ENCODE measurements around the gene GREB1.

Gene GREB1

DNA sequence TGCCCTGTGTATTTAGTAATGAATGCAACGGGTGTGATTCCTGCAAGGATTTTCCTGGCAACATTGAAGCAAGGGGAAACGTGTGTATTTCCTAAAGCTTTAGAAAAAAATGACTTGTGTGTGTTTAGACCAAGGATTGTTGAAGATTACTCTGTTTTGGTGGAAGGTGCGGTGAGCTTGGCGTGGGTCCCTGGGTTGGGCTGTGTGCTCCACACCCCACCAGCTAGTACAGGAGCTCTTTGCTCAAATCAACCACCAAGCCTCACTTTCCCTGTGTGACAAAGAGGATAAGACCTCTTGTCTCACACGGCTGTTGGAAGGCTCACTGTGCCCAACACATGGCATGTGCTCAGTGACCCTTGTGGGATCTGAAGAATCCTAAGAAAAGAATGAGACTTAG, 21.4 kb upstream of the GREB1 start:
- no peak for DNase-seq (ENCODE audit: low read depth in 2 of 2)

DNA sequence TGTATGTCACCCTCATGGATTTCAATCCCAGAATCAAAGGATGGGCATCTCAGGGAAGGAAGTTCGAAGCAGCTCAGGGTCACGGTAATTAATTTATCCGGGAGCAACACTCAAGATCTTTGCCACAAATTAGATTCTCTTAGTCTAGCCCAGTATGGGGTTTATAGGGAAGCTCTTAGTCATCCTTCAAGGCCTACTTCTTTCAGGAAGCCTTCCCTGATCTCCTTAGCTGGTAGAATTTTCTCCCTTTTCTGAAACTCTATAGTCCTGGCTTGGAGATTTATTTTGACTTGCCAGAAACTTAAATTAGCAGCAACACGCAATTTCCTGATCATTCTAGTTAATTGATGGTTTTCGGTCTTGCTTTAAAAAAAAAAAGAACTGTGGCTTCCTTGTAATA, 20.5 kb upstream of the GREB1 start:
- DNase-seq (ENCODE audit: low read depth in 2 of 2), result no peak

DNA sequence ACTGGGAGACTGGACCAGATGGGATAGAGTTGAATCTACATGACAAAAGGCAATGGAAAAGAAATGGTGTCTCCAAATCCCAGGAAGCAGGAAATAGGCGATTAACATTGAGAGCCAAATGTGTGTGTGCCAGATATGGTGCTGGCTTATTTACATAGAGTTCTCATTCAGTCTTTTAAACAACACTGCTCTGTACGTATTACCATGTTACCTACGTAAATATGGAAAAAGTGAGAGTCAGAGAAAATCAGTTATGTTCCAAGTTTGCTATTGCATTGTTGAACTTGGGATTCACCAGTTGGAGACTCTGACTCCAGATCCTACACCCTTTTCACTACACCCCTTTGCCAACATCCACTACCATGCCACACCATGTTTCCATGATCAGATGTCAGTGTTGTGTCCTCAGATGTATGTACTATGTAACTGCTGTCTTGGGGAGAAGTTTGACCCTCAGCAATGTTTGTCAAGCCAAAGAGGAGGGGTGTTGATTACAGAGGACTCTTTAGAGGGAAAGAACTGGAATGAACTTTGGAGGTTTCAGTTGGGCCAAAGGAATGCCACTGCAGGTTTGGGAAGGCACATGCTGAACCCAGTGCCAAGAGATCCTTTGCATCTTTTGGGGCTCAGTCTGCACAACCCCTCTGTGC, 19.6 kb upstream of the GREB1 start:
- no peak for DNase-seq (ENCODE audit: low read depth in 2 of 2)

DNA sequence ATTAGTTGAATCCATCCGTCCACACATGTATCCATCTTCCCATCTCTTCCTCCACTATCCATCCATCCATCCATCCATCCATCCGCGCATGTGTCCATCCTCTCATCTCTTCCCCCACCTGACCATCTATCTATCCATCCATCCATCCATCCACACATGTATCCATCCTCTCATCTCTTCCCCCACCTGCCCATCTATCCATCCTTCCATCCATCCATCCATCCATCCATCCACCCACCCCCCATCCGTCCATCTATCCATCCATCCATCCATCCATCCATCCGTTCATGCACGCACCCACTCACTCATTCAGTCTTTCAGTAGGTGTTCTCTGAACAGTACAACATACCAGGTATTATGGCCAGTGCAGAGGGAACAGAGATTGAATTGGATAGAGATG, 18.9 kb upstream of the GREB1 start:
- DNase-seq (ENCODE audit: low read depth in 2 of 2), result no peak

DNA sequence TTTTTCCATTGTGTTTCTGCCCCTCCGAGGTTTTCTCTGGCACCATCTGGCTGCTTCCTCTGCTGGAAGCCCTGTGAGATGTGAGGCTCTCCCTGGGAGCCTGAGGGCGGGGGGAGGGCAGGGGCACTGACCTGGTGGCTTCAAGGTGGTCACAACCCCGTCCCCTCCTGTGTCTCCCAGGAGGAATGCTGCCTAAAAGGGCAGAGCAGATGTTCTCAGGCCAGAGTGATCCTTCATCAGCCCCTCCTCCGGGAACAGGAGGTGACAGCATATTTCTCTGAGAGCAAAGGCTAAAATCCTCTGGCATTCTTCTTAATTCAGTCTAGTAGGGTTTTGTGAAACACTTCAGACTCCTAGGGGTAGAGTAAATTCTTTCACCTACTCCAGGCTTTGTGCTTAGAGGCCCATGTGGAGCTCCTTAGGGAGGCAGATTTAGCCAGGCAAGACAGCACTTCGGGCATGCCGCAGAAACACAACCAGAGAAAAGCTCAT, 18.3 kb upstream of the GREB1 start:
- no peak for DNase-seq (ENCODE audit: low read depth in 2 of 2)

DNA sequence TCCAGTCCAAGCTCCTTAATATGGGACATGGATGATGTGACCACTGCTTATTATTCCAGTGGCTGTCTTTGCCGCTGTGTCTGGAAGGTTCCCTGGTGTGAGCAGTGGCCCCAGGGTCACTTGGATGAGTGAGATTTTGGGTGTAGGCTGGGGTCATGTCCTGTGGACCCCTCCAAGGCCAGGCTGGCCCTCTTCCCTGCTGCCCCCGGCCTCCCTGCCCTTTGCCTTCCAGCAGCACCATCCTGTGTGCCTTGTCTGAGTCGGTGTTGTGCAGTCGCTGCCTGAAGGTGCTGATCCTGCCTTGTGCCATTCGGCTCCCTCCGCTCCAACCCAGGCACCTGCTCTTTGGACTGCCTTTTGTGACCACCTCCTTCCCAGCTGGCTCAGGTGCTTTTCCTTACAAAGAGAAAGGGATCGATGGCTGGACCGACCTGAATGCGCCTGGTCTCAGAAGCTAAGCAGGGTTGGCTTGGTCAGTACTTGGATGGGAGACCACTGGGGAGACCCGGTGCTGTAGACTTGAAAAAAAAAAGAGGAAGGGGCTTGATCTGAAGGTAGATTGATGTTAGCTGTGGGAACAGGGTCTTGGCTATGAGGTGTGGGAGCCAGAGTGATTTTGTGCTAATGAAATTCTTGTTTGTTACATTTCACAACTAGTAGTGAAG, 16.7 kb upstream of the GREB1 start:
- no peak for DNase-seq (ENCODE audit: low read depth in 2 of 2)

DNA sequence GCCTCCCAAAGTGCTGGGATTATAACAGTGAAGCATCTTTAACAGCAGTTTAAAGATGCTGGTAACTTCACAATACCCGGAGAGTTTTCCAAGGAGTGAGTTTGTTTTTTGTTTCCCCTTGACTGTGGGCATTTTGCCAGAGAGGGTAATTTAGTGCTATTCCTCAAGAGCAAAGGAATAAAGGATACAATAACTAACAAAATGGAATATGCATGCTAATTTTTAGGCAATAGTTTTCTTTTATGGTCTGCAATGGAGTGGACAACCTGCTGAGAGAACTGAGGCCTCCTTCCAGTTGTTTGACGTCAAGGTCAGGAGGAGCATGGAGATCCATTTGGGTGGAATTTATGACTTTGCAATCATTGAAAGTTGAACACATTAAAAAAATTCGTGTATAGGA, 15.9 kb upstream of the GREB1 start:
- no peak for DNase-seq (ENCODE audit: low read depth in 2 of 2)

DNA sequence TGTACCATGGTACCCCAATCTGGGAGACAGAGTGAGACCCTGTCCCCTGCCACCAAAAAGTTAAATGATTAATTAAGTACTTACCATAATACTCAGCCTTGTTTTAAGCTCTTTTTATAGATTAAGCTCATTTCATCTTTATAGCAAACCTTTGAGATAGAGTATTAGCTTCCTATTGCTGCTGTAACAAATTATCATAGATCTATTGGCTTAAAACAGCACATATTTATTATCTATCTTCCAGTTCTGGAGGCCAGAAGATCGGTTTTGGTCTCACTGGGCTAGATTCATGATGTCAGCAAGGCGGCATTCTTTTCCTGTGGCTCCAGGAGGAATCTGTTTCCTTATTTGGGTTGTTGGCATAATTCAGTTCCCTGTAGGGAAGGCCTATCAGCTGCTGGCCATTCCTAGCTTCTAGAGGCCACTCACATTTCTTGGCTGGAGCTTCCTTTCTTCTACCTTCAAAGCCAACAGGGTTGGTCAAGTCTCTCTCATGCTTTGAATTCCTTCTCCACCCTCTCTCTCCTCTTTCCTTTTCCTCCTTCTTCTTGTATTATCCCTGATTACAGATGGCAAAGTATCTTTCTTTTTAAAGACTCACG, 13.7 kb upstream of the GREB1 start:
- no peak for DNase-seq (ENCODE audit: low read depth in 2 of 2)

DNA sequence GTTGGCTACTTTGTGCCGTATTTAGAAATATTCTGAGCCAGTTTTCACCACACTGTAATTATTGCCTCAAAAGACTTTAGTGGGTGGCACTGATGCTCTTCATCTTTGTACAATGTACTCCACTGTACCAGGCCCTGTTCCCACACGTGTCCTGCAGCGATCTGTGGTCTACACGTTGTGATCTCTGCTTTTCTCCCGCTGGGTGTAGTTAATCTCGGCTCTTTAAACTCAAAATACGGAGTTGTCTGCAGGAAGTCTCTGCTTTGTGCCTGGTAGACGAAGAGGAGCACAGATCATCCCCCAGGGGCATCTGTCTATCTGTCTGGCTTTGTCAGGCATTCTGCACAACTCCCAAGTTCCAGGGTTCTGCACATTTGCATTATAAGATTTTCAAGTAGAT, 12.1 kb upstream of the GREB1 start:
- no peak for DNase-seq (ENCODE audit: low read depth in 2 of 2)

DNA sequence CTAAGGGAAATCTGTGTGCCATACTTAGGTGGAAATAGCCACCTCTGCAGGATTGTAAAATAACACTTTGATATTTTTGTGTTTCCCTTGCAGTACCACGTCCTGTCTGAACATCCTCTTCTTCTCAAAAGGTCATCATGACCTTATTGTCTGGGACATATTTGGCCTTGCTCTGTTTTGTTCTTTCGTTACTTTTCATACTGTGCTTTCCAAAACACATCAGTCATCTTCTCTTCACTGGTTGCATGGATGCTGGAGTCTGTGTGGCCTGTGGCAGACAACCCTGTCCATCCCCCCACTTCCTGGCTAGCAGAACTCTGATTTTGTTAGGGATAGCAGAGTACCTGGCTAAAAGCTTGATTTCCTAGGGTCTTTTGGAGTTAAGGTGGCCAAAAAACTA, 9.4 kb upstream of the GREB1 start:
- no peak for DNase-seq (ENCODE audit: low read depth in 2 of 2)

DNA sequence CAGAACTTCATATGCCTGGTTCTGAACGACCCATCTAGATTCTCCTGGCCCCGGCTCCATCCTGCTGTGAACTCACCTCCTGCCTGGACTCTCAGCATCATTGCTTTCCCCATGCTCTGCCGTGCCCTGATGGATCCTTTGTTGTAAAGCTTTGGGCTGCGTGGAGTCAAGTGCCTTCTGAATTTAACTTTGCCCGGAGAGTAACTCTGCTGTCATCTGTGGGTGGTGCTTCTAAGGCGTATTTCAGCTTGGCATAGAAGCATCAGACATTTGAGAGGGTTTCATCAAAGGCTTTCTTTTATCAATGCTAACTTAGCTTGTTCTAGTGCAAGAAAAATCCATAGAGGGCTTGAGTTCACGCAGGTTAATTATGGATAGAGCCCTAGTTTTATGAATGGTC, 8.1 kb upstream of the GREB1 start:
- no peak for DNase-seq (ENCODE audit: low read depth in 2 of 2)

DNA sequence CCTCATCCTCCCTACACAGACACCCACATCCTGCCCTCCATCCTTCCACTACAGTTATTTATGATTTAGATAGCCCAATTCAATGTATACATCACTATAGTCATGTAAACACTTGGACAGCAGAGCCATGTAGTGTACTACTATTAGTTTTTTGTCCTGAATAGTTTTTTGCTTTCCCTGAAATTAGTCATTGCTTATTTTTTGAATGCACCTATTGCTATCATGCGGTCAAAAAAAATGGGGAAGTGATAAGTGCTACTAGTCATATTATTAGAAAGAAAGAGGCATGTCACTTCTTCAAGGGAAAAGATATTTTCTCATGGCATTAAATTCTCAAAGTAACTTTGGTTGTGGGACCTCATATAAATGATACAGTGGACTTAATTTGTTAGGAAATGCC, 6.8 kb upstream of the GREB1 start:
- DNase-seq (ENCODE audit: low read depth in 2 of 2), result no peak

DNA sequence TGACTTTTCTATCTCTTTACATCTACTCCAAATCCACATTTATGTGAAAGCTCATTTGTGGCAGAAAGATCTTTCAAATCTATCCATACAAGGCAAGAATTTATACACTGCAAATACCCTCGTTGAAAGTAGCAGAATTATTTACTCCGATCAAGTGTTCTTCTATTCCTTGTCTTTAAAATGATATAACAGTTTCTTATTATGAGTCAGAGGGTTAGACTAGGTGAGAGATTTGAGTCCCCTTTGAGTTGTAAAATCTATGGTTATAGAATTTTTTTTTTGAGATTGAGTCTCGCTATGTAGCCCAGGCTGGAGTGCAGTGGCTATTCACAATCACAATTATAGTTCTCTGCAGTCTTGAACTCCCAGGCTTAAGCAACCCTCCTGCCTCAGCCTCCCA, 5.6 kb upstream of the GREB1 start:
- DNase-seq (ENCODE audit: low read depth in 2 of 2), result no peak

DNA sequence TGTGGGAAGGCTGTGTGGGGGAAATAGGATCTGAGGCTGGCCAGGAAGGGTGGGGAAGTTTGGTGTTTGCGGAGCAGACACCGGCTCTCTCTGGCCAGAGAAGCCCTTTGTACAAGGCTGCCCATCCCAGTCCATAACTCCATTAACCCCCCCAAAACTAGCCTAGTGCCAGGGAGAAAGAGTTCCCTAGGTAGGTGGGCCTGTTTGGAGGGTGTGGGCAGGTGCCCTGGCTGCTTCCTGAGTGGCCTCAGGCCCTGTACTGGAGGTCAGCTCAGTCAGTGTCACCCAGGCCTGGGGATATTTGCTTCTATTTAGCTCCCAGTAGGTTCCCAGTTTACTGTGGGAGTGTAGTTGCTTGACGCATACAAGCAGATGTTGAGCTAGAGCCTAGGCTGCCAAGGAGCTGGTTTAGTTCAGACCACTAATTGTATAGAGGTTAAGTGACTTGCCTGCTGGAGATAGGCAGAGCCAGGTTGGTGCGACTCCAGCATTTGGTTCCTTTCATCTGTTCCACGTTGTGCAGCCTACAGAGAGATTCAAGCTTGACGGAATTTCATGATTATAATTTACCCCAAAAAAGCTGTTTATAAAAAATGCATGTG, 2.9 kb upstream of the GREB1 start:
- no peak for DNase-seq (ENCODE audit: low read depth in 2 of 2)

DNA sequence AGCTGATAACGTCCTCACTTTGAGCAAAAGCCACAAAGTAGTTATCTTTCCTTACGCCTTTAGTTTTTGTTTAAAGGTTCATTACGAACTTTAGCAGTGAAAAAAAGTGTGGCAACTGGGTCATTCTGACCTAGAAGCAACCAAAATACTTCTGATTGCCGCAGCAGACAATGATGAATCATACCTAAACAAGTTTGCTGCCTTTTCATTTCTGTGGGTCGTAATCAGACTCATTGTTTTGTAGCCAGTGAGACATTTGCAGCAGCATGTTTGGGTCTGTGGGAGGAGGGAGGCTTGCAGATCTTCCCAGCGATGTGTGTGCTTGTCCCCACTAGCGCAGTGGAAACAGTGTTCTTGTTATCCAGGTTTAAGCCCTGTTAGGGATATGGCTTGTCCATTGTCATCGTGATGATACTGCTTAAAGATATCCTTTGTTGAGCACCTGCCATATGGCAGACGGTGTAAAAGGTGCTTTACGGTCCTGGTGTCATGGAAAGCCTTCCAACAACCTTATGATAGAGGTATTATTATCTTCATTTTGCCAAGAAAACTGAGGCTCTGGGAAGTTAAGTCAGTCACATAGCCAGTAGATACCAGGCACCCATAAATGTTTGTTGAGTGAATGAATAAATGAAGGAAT, 1.3 kb upstream of the GREB1 start:
- DNase-seq (ENCODE audit: low read depth in 2 of 2), result no peak

DNA sequence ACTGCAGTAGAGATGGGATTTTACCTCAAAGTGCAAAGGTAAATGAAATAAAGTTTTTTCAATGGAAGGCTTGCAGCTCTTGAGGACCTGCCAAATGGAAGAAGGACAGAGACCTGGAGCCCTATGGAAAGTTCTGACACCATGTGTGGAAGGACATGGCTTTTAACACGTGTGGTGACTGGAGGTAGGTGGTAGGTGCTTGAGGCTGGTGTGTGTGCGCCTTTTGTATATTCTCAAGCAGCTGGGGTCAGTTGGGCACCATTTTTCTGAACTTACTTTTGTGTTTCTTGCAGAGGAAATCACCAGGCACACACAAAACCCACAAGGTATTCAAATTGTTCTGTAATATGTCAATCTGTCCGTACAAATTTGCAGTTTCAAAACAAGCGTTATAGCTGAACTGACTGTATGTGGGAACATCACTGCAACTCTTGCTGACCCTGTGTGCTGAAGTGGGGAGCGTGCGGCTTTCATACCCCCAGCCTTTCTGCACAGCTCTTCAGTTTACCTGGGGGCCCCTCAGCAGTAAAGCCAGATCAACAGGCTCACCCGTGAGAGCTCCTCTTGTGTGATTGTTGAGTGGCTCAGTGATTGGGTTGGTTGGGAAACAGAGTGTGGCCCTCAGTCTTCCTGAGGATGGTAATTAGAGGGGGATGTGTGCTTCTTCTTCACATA, 363 bp downstream of the GREB1 start:
- DNase-seq (ENCODE audit: low read depth in 2 of 2), result no peak

DNA sequence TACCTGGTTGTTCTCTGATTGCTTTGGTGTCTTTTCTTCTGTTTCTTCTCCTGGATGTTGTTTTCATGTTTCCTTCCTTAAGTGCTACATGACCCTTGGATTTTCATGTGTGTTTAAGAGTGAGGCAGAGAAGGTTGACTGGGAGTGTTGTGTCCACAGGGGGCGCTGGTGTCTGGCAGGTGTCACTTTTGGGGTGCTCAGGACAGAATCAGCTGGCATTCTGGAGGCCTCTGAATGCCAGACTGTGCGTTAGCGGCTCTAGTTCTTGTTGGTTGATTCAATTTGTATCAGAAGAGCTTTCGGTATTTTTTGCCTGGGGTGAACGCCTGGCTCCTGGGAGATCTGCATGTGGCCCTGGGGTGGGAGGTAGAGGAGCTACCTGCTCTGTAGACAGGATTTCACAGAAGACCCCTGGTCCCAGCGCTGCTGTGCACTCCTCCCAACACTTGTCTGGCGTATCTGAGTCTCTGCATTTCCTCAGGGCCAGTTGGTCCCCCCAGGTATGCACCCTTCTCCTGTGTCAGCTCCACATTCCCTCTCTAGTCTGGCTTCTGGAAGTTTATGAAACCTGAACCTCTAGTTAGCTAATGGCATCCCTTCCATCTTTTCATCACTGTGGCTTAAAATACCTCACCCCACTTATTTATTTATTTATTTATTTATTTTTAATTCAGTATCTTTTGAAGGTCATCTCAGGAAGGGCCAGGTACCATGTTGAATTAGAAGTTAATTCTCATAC, 1.1 kb downstream of the GREB1 start:
- no peak for DNase-seq (ENCODE audit: low read depth in 2 of 2)

DNA sequence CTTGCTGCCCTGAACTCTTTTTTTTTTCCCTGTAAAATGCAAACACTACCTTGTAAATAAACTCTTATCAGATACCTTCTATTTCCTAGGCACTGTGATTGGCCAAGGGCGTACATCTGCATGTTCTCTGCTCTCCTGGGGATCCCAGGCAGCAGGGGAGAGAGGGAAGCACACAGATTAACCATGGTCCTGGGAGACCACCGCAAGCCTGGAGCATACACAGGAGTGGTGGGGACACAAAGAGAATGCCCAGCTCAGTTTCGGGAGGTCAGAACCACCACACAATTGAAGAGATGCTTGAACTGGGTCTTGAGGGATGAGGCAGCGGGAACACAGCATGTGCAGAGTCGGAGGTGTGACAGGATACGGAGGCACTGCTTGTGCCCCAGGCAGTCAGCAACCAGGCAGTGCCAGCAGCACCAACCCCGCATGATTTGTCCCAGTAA, 2.1 kb downstream of the GREB1 start:
- DNase-seq (ENCODE audit: low read depth in 2 of 2), result no peak

DNA sequence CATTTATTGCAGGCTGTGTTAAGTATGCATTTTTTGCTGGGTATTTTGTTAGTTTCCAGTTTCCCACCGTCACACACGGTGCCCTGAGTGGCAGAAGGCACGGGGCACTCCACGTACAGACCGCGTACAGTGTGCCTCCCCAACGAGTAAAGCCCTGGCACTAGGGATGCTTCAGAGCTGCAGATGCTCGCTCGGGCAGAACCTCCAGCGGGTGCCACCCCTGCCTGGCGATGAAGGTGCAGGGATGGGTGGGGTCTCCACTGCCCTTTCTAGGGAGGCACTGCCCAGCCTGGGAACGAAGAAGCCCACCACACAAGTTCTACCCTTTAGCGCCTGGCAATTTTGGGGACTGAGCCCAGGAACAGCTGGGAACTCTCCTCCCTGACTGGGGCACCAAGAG, 4.1 kb downstream of the GREB1 start:
- DNase-seq (ENCODE audit: low read depth in 2 of 2), result no peak

DNA sequence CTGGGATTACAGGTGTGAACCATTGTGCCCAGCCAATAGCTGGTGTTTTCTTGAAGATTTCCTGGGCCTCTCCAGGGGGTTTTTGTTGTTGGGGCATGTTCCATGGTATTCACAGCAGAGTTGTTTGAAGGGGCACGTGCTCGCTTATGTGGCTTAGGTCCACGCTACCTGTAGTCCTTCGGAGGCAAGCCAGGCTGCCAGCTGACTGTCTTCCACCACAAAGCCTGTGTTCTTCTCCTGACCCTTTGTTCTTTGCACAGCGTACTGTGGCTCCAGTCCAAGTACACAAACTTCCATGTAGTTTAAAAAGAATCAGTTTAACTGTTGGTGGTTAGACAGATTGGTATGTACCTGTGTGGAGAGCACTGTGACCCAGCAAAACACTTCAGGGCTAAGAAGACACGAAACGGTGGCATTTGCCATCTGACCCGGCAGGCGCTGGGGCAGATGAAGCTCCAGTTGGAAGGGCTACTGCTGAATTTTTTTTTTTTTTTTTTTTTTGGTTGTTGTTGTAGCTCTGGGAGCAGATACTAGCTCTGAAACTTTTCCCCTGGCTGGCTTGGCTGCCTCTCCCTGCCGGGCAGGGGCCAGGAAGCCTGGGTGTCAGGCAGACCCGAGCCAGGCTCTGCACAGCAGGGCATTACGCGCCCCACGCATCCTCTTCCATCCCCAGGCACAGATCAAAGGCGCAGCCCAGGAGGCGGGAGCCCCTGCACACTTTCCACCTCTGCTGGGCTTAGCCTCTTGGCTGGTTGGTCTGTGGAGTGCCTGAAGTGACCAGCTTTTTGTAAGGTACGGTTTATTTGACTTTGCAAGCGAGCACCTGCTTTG, 5.7 kb downstream of the GREB1 start:
- DNase-seq (ENCODE audit: low read depth in 2 of 2), result no peak

All from fibroblast of skin of left biceps (primary cell).